ENCODE results near the gene ST7. TPM values are rescaled to one million over a fixed set of nuclear protein-coding genes. Genes with fewer than 3 reads are reported as not detected.

ST7 gene
- total RNA-seq, 1 donor from 2014 or later, result 39.3 TPM

GRCh38 chr7:117269886-117270285 lies 316.6 kb downstream of the ST7 start:
- peak overlapping the region; percentile 98 for H3K27ac Mint-ChIP-seq (ENCODE audit: unreplicated experiment)
- Histone ChIP-seq H3K27ac (ENCODE audit: low read depth, low read length) (peak overlapping the region; percentile 97), H3K4me1 (ENCODE audit: insufficient read depth, low read length) (peaks cover 19% of the 10 kb centered on the region), H3K79me2 (ENCODE audit: insufficient read depth, low read length) (no peaks in the 10 kb centered on the region), H3K27me3 (ENCODE audit: insufficient read depth, low read length) (no peaks in the 10 kb centered on the region), H3K4me2 (ENCODE audit: low read length) (peak overlapping the region; percentile 74), H4K20me1 (ENCODE audit: insufficient read depth, low read length) (no peaks in the 10 kb centered on the region), H3K4me3 (ENCODE audit: insufficient read depth, low read depth, low read length) (peak overlapping the region; percentile 33), H2AFZ (ENCODE audit: low read depth, low read length) (no peak overlapping the region), H3K36me3 (ENCODE audit: insufficient read depth, low read length) (no peaks in the 10 kb centered on the region), H3K9me3 (ENCODE audit: insufficient read depth, low read depth, low read length) (no peaks in the 10 kb centered on the region), H3K9ac (ENCODE audit: low read length) (peak overlapping the region; percentile 79)
- DNase-seq (ENCODE audit: low read depth) (peak; percentile 88), FAIRE-seq (no peak)
- H3K27me3 Mint-ChIP-seq (ENCODE audit: low read depth, unreplicated experiment), result no peaks in the 10 kb centered on the region
- TF ChIP-seq EZH2 (IDR thresholded peaks at IDR 0.05; ENCODE audit: insufficient read depth, low read length) (no peak), CTCF (IDR thresholded peaks at IDR 0.05; ENCODE audit: insufficient read depth, low read depth, low read length) (no peak)
- peaks cover 15% of the 10 kb centered on the region for H3K4me1 Mint-ChIP-seq (ENCODE audit: low read depth, unreplicated experiment)
- H3K36me3 Mint-ChIP-seq (ENCODE audit: low read depth, unreplicated experiment), result no peaks in the 10 kb centered on the region
- no peak overlapping the region for H3K4me3 Mint-ChIP-seq (ENCODE audit: unreplicated experiment)
- H3K9me3 Mint-ChIP-seq (ENCODE audit: unreplicated experiment), result no peaks in the 10 kb centered on the region

- peak overlapping the region; percentile 74 for H3K4me2 ChIP-seq (ENCODE audit: low read length)
- H3K27ac ChIP-seq (ENCODE audit: low read depth, low read length), result peak overlapping the region; percentile 97
- no peak for TF ChIP-seq EZH2 (IDR thresholded peaks at IDR 0.05; ENCODE audit: insufficient read depth, low read length)
- no peak for TF ChIP-seq CTCF (IDR thresholded peaks at IDR 0.05; ENCODE audit: insufficient read depth, low read depth, low read length)
- no peaks in the 10 kb centered on the region for H3K79me2 ChIP-seq (ENCODE audit: insufficient read depth, low read length)
- H3K9me3 Mint-ChIP-seq (ENCODE audit: unreplicated experiment), result no peaks in the 10 kb centered on the region
- no peaks in the 10 kb centered on the region for H3K36me3 Mint-ChIP-seq (ENCODE audit: low read depth, unreplicated experiment)
- DNase-seq (ENCODE audit: low read depth), result peak; percentile 60
- H2AFZ ChIP-seq (ENCODE audit: low read depth, low read length), result no peak overlapping the region
- H3K9ac ChIP-seq (ENCODE audit: low read length), result peak overlapping the region; percentile 79
- no peak overlapping the region for H3K4me3 ChIP-seq (ENCODE audit: insufficient read depth, low read depth, low read length)
- H4K20me1 ChIP-seq (ENCODE audit: insufficient read depth, low read length), result no peaks in the 10 kb centered on the region
- H3K27ac Mint-ChIP-seq (ENCODE audit: unreplicated experiment), result peak overlapping the region; percentile 98
- peaks cover 15% of the 10 kb centered on the region for H3K4me1 Mint-ChIP-seq (ENCODE audit: low read depth, unreplicated experiment)
- no peaks in the 10 kb centered on the region for H3K27me3 Mint-ChIP-seq (ENCODE audit: low read depth, unreplicated experiment)
- no peaks in the 10 kb centered on the region for H3K9me3 ChIP-seq (ENCODE audit: insufficient read depth, low read depth, low read length)
- peaks cover 19% of the 10 kb centered on the region for H3K4me1 ChIP-seq (ENCODE audit: insufficient read depth, low read length)
- H3K4me3 Mint-ChIP-seq (ENCODE audit: unreplicated experiment), result no peak overlapping the region
- no peaks in the 10 kb centered on the region for H3K36me3 ChIP-seq (ENCODE audit: insufficient read depth, low read length)
- no peak for FAIRE-seq
- H3K27me3 ChIP-seq (ENCODE audit: insufficient read depth, low read length), result no peaks in the 10 kb centered on the region
These were observed 317.1 kb downstream of the ST7 start for GRCh38 chr7:117270371-117270770.

- Mint-ChIP-seq H3K9me3 (ENCODE audit: unreplicated experiment) (no peaks in the 10 kb centered on the region), H3K4me1 (ENCODE audit: low read depth, unreplicated experiment) (peaks cover 15% of the 10 kb centered on the region), H3K27me3 (ENCODE audit: low read depth, unreplicated experiment) (no peaks in the 10 kb centered on the region), H3K27ac (ENCODE audit: unreplicated experiment) (no peak overlapping the region), H3K36me3 (ENCODE audit: low read depth, unreplicated experiment) (no peaks in the 10 kb centered on the region), H3K4me3 (ENCODE audit: unreplicated experiment) (no peak overlapping the region)
- Histone ChIP-seq H2AFZ (ENCODE audit: low read depth, low read length) (no peak overlapping the region), H3K27ac (ENCODE audit: low read depth, low read length) (no peak overlapping the region), H3K36me3 (ENCODE audit: insufficient read depth, low read length) (no peaks in the 10 kb centered on the region), H3K4me1 (ENCODE audit: insufficient read depth, low read length) (peaks cover 19% of the 10 kb centered on the region), H3K9me3 (ENCODE audit: insufficient read depth, low read depth, low read length) (no peaks in the 10 kb centered on the region), H3K27me3 (ENCODE audit: insufficient read depth, low read length) (no peaks in the 10 kb centered on the region), H3K9ac (ENCODE audit: low read length) (no peak overlapping the region), H3K79me2 (ENCODE audit: insufficient read depth, low read length) (no peaks in the 10 kb centered on the region), H3K4me3 (ENCODE audit: insufficient read depth, low read depth, low read length) (no peak overlapping the region), H3K4me2 (ENCODE audit: low read length) (no peak overlapping the region), H4K20me1 (ENCODE audit: insufficient read depth, low read length) (no peaks in the 10 kb centered on the region)
- TF ChIP-seq EZH2 (IDR thresholded peaks at IDR 0.05; ENCODE audit: insufficient read depth, low read length), result no peak
- no peak for TF ChIP-seq CTCF (IDR thresholded peaks at IDR 0.05; ENCODE audit: insufficient read depth, low read depth, low read length)
- FAIRE-seq (no peak), DNase-seq (ENCODE audit: low read depth) (no peak)
These were observed 318.3 kb downstream of the ST7 start for GRCh38 chr7:117271566-117271965.
